Loucy (cell line): ENCODE results near the gene SEC61B.

Experiments
- H2AFZ ChIP-seq: fragments of 200-600 bp; sonication (generic); 2 replicates; pipeline ENCODE4 v1.6.0; 2016; ENCODE audit warnings: antibody characterized with exemption, mild to moderate bottlenecking, low read length, moderate library complexity
- H3F3A ChIP-seq: fragments of 200-600 bp; 2 replicates; pipeline ENCODE4 v1.6.0; 2016; ENCODE audit warnings: antibody characterized with exemption, low read depth, mild to moderate bottlenecking
- H3K27me3 ChIP-seq: fragments of 200-600 bp; sonication (generic); 2 replicates; pipeline ENCODE4 v1.6.1; 2014; ENCODE audit warnings: low read length, mild to moderate bottlenecking; ENCODE audit not compliant: insufficient read depth, poor library complexity, severe bottlenecking
- H3K36me3 ChIP-seq: fragments of 200-600 bp; sonication (generic); 2 replicates; pipeline ENCODE4 v1.6.1; 2016; ENCODE audit warnings: low read length; ENCODE audit not compliant: insufficient read depth
- H3K4me1 ChIP-seq: fragments of 200-600 bp; sonication (generic); 2 replicates; pipeline ENCODE4 v1.5.1; 2014; ENCODE audit warnings: low read length, mild to moderate bottlenecking; ENCODE audit not compliant: insufficient read depth, poor library complexity, severe bottlenecking
- H3K4me2 ChIP-seq: fragments of 200-600 bp; sonication (generic); 2 replicates; pipeline ENCODE4 v1.6.0; 2014; ENCODE audit warnings: antibody characterized with exemption, low read length, low read depth, mild to moderate bottlenecking; ENCODE audit not compliant: poor library complexity, severe bottlenecking
- H3K4me3 ChIP-seq: fragments of 200-600 bp; sonication (generic); 2 replicates; pipeline ENCODE4 v1.5.1; 2014; ENCODE audit warnings: low read length, mild to moderate bottlenecking, mixed read lengths; ENCODE audit not compliant: poor library complexity, severe bottlenecking
- H3K79me2 ChIP-seq: fragments of 200-600 bp; sonication (generic); 2 replicates; pipeline ENCODE4 v1.6.1; 2014; ENCODE audit warnings: low read length; ENCODE audit not compliant: insufficient read depth
- H3K9ac ChIP-seq: fragments of 200-600 bp; sonication (generic); 2 replicates; pipeline ENCODE4 v1.6.0; 2014; ENCODE audit warnings: mild to moderate bottlenecking, low read depth, low read length, moderate library complexity; ENCODE audit not compliant: poor library complexity, severe bottlenecking
- H3K9me2 ChIP-seq: fragments of 200-600 bp; sonication (generic); replicated peaks from 2 replicates; pipeline ENCODE4 v1.6.1; 2016; ENCODE audit warnings: low read depth, low read length, mixed read lengths
- H3K9me3 ChIP-seq: fragments of 200-600 bp; sonication (generic); 2 replicates; pipeline ENCODE4 v1.6.1; 2014; ENCODE audit warnings: mild to moderate bottlenecking, antibody characterized with exemption, low read length, low read depth; ENCODE audit not compliant: insufficient read depth
- H4K20me1 ChIP-seq: fragments of 200-600 bp; sonication (generic); 2 replicates; pipeline ENCODE4 v1.6.0; 2014; ENCODE audit warnings: antibody characterized with exemption, low read length, mild to moderate bottlenecking; ENCODE audit not compliant: insufficient read depth, poor library complexity, severe bottlenecking
- EZH2phosphoT487 ChIP-seq: fragments of 200-600 bp; IDR thresholded peaks from 2 replicates; pipeline ENCODE4 v1.6.1; 2018; ENCODE audit warnings: antibody characterized with exemption, mild to moderate bottlenecking, moderate library complexity, borderline replicate concordance
- TF ChIP-seq, protein P1 (sequence below): fragments of 200-600 bp; sonication (generic); conservative IDR thresholded peaks from 2 replicates; pipeline ENCODE4 v1.5.1; 2014; ENCODE audit warnings: mild to moderate bottlenecking, antibody characterized with exemption, low read length

Gene SEC61B

DNA sequence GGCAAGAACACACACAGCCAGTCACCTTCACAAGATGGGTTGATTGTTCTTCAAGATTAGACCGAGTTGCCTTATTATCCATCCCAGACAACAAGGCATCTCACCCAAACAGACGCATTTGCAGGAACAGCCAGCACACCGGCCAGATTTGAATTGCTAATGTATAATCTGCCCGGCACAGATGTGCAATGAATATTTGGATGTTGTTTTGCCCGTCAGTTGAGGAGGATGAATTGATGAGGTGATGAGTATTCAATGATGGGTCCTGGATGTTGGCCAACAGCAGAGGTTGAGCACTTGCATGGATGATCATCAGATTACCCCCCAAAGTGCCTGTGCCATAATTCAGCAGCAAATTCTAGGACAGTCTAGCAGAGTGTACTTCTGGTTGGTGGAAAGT is 20.5 kb upstream of the SEC61B start:
- no peak for TF ChIP-seq EZH2phosphoT487
- TF ChIP-seq, protein P1, sequence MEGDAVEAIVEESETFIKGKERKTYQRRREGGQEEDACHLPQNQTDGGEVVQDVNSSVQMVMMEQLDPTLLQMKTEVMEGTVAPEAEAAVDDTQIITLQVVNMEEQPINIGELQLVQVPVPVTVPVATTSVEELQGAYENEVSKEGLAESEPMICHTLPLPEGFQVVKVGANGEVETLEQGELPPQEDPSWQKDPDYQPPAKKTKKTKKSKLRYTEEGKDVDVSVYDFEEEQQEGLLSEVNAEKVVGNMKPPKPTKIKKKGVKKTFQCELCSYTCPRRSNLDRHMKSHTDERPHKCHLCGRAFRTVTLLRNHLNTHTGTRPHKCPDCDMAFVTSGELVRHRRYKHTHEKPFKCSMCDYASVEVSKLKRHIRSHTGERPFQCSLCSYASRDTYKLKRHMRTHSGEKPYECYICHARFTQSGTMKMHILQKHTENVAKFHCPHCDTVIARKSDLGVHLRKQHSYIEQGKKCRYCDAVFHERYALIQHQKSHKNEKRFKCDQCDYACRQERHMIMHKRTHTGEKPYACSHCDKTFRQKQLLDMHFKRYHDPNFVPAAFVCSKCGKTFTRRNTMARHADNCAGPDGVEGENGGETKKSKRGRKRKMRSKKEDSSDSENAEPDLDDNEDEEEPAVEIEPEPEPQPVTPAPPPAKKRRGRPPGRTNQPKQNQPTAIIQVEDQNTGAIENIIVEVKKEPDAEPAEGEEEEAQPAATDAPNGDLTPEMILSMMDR: no peak
- Histone ChIP-seq H3K9me2 (no peaks in the 10 kb centered on the region), H3K4me1 (no peaks in the 10 kb centered on the region), H3K27me3 (no peaks in the 10 kb centered on the region), H3K4me2 (no peak overlapping the region), H3K9ac (no peak overlapping the region), H3K4me3 (no peak overlapping the region), H3K36me3 (no peaks in the 10 kb centered on the region), H4K20me1 (no peaks in the 10 kb centered on the region), H2AFZ (no peak overlapping the region), H3F3A (no peaks in the 10 kb centered on the region), H3K79me2 (no peaks in the 10 kb centered on the region), H3K9me3 (no peaks in the 10 kb centered on the region)

DNA sequence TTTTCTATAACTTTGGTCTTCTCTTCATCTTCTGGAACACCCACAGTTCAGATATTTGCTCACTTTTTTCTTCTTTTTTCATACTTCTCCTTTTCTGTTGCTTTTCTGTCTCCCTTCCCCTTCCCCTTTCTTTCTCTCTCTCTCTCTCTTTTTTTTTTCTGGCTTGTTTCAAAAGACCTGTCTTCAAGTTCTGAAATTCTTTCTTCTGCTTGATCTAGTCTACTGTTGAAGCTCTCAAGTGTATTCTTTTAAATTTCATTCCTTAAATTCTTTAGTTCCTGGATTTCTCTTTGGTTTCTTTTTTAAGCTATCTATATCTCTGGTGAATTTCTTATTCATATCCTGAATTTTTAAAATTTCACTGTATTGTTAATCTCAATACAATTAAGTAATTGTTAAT is 11.5 kb upstream of the SEC61B start:
- Histone ChIP-seq H3K9me2 (no peaks in the 10 kb centered on the region), H3K9ac (no peak overlapping the region), H2AFZ (no peak overlapping the region), H3K79me2 (no peaks in the 10 kb centered on the region), H3K4me3 (no peak overlapping the region), H3K9me3 (no peaks in the 10 kb centered on the region), H3F3A (no peaks in the 10 kb centered on the region), H4K20me1 (no peaks in the 10 kb centered on the region), H3K27me3 (no peaks in the 10 kb centered on the region), H3K4me1 (no peaks in the 10 kb centered on the region), H3K36me3 (no peaks in the 10 kb centered on the region), H3K4me2 (no peak overlapping the region)
- TF ChIP-seq, protein P1: no peak
- no peak for TF ChIP-seq EZH2phosphoT487

DNA sequence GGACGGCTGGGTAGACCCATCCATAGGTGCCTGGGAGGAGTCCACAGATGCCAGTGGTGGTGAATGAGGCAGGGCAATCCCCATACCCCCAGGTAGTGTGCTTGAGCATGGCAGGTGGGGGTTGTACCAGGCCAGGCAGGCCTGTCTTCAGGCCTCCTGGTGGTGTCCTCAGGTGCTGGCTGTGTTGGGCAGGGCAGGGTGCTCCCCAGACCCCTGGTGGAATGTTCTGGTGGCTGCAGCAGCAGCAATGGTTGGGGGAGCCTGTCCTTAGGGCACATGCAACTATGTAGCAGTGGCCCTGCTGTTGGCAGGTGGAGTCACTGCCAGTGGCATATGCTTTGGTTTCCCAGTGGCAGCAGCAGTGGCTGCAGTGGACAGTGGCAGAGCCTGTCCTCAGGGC is 10.3 kb upstream of the SEC61B start:
- H3K27me3 ChIP-seq: no peaks in the 10 kb centered on the region
- H2AFZ ChIP-seq: no peak overlapping the region
- TF ChIP-seq, protein P1: no peak; the same call in 1 of the 2 replicates
- TF ChIP-seq EZH2phosphoT487: no peak
- H3K36me3 ChIP-seq: no peaks in the 10 kb centered on the region
- H3F3A ChIP-seq: no peaks in the 10 kb centered on the region
- no peaks in the 10 kb centered on the region for H4K20me1 ChIP-seq
- no peaks in the 10 kb centered on the region for H3K4me1 ChIP-seq
- no peaks in the 10 kb centered on the region for H3K9me3 ChIP-seq
- H3K9me2 ChIP-seq: no peaks in the 10 kb centered on the region
- H3K79me2 ChIP-seq: no peaks in the 10 kb centered on the region
- no peak overlapping the region for H3K4me2 ChIP-seq
- H3K4me3 ChIP-seq: no peak overlapping the region
- no peak overlapping the region for H3K9ac ChIP-seq
